ENCODE measurements around the gene KANSL1. TPM values are rescaled to one million over a fixed set of nuclear protein-coding genes. Genes with fewer than 3 reads are reported as not detected.
"Not testable (repeated sequence)": the region's sequence is repeated elsewhere in the genome, so short reads cannot be mapped to it uniquely, and the experiment has no call there.

The KANSL1 gene
- total RNA-seq, 1 donor from 2014 or later = 122 TPM

DNA sequence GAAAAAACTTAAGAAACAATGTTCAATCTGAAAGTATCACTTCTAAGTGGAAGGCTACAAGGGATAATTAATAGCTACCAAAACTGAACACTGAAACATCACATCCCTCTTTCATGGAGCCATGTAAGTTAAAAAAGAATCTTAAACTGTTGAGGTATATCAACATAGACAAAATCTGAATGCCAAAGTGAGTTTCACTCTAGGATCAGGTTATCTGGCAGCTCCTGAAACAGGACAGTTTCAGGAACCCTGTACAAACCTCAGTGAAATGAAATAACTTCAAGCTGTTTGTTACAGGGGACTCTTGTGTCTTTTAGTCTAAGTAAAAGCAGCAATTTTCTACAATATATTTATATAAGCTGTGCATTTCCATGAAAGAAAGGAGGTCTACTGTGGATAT is 73.2 kb downstream of the KANSL1 start:
- Histone ChIP-seq H3K27ac (no peak overlapping the region), H3K36me3 (no peaks in the 10 kb centered on the region), H3K9me3 (no peaks in the 10 kb centered on the region), H3K27me3 (no peaks in the 10 kb centered on the region), H3K4me1 (peaks cover 90% of the 10 kb centered on the region), H3K4me3 (no peak overlapping the region)
- no peak for DNase-seq (ENCODE audit: extremely low spot score in 2 of 2)
- TF ChIP-seq POLR2A (IDR thresholded peaks at IDR 0.05) = no peak
- TF ChIP-seq, protein P1, sequence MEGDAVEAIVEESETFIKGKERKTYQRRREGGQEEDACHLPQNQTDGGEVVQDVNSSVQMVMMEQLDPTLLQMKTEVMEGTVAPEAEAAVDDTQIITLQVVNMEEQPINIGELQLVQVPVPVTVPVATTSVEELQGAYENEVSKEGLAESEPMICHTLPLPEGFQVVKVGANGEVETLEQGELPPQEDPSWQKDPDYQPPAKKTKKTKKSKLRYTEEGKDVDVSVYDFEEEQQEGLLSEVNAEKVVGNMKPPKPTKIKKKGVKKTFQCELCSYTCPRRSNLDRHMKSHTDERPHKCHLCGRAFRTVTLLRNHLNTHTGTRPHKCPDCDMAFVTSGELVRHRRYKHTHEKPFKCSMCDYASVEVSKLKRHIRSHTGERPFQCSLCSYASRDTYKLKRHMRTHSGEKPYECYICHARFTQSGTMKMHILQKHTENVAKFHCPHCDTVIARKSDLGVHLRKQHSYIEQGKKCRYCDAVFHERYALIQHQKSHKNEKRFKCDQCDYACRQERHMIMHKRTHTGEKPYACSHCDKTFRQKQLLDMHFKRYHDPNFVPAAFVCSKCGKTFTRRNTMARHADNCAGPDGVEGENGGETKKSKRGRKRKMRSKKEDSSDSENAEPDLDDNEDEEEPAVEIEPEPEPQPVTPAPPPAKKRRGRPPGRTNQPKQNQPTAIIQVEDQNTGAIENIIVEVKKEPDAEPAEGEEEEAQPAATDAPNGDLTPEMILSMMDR (IDR thresholded peaks at IDR 0.05) = no peak
- no peak for TF ChIP-seq POLR2AphosphoS5 (IDR thresholded peaks at IDR 0.05; ENCODE audit: insufficient read depth in 1 of 2, low read depth in 1 of 2)
- intact Hi-C loops (cut with DNase I) = no loop called here

DNA sequence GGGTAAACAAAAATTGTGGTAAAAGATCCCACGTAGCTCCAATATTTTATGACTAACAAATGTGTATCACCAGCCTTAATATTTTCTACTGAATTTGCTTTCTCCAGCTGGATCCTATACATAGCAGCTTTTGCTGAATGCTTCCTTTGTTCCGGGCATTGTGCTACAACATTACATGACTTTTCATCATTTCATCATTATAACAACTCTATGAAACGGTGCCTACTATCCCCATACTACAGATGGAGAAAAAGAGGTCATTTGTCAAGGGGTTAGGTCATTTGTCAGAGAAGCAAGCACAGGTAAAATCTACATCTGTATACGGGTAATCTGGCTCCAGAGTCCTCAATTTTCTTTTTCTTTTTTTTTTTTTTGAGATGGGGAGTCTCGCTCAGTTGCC is 74.3 kb downstream of the KANSL1 start:
- no peak for TF ChIP-seq POLR2AphosphoS5 (IDR thresholded peaks at IDR 0.05; ENCODE audit: insufficient read depth in 1 of 2, low read depth in 1 of 2)
- TF ChIP-seq, protein P1 (IDR thresholded peaks at IDR 0.05) = no peak
- Histone ChIP-seq H3K27me3 (no peaks in the 10 kb centered on the region), H3K4me1 (peaks cover 84% of the 10 kb centered on the region), H3K27ac (no peak overlapping the region), H3K9me3 (no peaks in the 10 kb centered on the region), H3K36me3 (no peaks in the 10 kb centered on the region), H3K4me3 (no peak overlapping the region)
- DNase-seq (ENCODE audit: extremely low spot score in 2 of 2) = no peak
- intact Hi-C loops (cut with DNase I) = no loop called here

DNA sequence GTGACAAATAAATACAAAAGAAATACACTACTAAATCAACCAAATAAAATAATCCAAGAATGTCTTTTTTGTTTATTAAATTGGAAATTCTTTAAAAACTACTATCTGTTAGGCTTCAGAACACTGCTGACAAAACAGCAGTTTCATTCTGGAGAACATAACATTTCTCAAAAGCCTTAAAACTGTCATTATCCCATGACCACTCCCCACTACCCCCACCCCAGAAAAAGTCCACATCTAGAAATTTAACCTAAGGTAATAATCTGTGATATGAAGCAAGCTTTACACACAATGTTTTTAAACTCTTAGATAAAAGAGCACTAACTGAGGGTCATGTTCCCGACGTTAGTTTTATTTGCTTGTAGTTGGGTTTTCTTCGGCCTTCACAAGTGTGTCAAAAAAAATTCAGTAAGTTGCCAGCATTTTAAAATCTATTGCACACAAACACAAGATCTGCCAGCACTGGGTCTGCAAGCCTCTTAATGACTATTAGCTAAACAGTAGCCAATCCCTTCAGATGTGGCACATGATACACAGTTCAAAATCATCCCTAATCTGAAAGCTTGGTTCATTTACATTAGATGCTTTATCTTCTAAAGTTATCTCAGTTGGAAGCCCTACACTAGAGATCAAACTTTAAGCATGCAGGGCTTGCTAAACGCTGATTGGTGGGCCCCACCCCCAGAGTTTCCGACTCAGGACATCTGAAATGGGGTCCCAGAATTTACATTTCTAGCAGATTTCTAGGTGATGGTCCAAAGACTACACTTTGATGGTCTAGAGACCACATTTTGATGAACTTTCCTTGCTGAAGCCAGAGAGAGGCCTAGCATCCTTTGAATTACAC is 75.2 kb downstream of the KANSL1 start:
- H3K4me3 ChIP-seq = no peak overlapping the region
- TF ChIP-seq, protein P1 (IDR thresholded peaks at IDR 0.05) = no peak
- TF ChIP-seq POLR2AphosphoS5 (IDR thresholded peaks at IDR 0.05; ENCODE audit: insufficient read depth in 1 of 2, low read depth in 1 of 2) = no peak
- no peak for TF ChIP-seq POLR2A (IDR thresholded peaks at IDR 0.05)
- no peak for DNase-seq (ENCODE audit: extremely low spot score in 2 of 2)
- H3K36me3 ChIP-seq = no peaks in the 10 kb centered on the region
- H3K4me1 ChIP-seq = peaks cover 83% of the 10 kb centered on the region
- intact Hi-C loops (cut with DNase I) = no loop called here
- H3K27ac ChIP-seq = no peak overlapping the region
- H3K9me3 ChIP-seq = no peaks in the 10 kb centered on the region
- H3K27me3 ChIP-seq = no peaks in the 10 kb centered on the region

DNA sequence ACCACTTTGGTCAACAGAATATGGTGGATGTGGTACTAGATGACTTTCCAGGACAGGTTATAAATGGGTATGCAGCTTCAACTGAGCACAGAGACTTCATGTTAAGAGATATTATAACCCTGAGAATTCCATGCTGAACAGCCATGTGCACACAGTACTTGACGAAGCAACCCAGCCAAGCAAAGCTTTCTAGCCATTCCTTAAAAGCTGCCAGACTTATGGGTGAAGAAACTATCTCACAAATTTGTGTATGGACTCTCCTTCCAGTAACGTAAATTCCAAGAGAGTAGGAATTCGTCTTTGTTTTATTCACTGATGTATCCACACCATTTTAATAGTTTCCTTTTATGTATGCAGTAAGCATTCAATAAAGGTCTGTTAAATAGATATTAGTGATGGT is 76.1 kb downstream of the KANSL1 start:
- intact Hi-C loops (cut with DNase I) = no loop called here
- no peak overlapping the region for H3K4me3 ChIP-seq
- no peak for DNase-seq (ENCODE audit: extremely low spot score in 2 of 2)
- H3K27ac ChIP-seq = no peak overlapping the region
- H3K36me3 ChIP-seq = no peaks in the 10 kb centered on the region
- no peaks in the 10 kb centered on the region for H3K27me3 ChIP-seq
- peaks cover 80% of the 10 kb centered on the region for H3K4me1 ChIP-seq
- TF ChIP-seq, protein P1 (IDR thresholded peaks at IDR 0.05) = no peak
- no peak for TF ChIP-seq POLR2A (IDR thresholded peaks at IDR 0.05)
- no peak for TF ChIP-seq POLR2AphosphoS5 (IDR thresholded peaks at IDR 0.05; ENCODE audit: insufficient read depth in 1 of 2, low read depth in 1 of 2)
- H3K9me3 ChIP-seq = no peaks in the 10 kb centered on the region

DNA sequence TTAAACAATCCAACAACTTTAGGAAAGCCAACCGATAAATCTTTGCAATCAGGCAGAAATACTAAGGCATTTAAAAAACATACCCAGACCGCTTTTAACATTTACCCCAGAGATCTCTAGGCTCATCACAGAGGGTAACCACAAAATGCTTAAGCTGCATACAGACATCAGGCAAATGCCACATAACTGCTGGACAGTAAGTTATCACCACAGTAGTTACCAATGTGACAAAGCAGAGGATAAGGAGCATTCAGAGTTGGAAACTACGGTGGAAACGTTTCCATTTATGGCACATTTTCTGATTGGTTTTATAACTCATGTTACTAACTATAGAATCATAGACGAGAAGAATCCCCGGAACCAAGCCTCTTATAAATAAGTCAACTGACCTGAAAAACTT is 77.5 kb downstream of the KANSL1 start:
- intact Hi-C loops (cut with DNase I) = no loop called here
- Histone ChIP-seq H3K36me3 (no peaks in the 10 kb centered on the region), H3K4me1 (peaks cover 72% of the 10 kb centered on the region), H3K9me3 (no peaks in the 10 kb centered on the region), H3K4me3 (no peak overlapping the region), H3K27ac (no peak overlapping the region), H3K27me3 (no peaks in the 10 kb centered on the region)
- no peak for DNase-seq (ENCODE audit: extremely low spot score in 2 of 2)
- TF ChIP-seq POLR2AphosphoS5 (IDR thresholded peaks at IDR 0.05; ENCODE audit: insufficient read depth in 1 of 2, low read depth in 1 of 2) (no peak), POLR2A (IDR thresholded peaks at IDR 0.05) (no peak)
- TF ChIP-seq, protein P1 (IDR thresholded peaks at IDR 0.05) = no peak

DNA sequence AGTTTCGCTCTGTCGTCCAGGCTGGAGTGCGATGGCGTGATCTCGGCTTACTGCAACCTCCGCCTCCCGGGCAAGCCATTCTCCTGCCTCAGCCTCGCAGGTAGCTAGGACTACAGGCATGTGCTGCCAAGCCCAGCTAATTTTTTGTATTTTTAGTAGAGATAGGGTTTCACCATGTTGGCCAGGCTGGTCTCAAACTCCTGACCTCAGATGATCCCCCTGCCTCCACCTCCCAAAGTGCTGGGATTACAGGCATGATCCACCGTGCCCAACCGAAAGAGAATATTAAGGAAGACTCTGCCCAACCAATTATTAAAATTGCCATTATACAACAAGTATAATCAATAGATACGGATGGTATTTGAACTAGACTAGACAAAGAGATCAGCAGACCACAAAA is 82.0 kb downstream of the KANSL1 start:
- H3K36me3 ChIP-seq; DNase-seq (ENCODE audit: extremely low spot score in 2 of 2); H3K9me3 ChIP-seq; H3K27ac ChIP-seq; intact Hi-C loops (cut with DNase I); H3K4me3 ChIP-seq; H3K27me3 ChIP-seq: not testable (repeated sequence)
- peaks cover 75% of the 10 kb centered on the region for H3K4me1 ChIP-seq

Data from vagina (tissue), 2 donors.